Hematopoietic multipotent progenitor cell (in vitro differentiated cells): ENCODE measurements around the gene FMNL2. TPM values are rescaled to one million over a fixed set of nuclear protein-coding genes. Genes with fewer than 3 reads are reported as not detected.

ENCODE experiments used
- DNase-seq, 3 donors: peaks; one replicate each; pipeline ENCODE4 v3.0.0-alpha.2; 2011 to 2015; ENCODE audit warnings: low read depth in 2 of 3, low spot score in 2 of 3
- total RNA-seq: library from RNA; depleted of rRNA; stranded (reverse); fragments of >200 nt; gene quantifications from one replicate; pipeline ENCODE4 v1.2.3, GENCODE V29; 2012

Gene FMNL2
- total RNA-seq, 1 donor: 0.54 TPM

- DNase-seq: no peak
These were observed 65.7 kb downstream of the FMNL2 start for GRCh38 chr2:152400607-152401214.

- DNase-seq: no peak
These were observed 68.1 kb downstream of the FMNL2 start for GRCh38 chr2:152402780-152403759.

- DNase-seq: no peak
These were observed 70.5 kb downstream of the FMNL2 start for GRCh38 chr2:152405206-152406118.

GRCh38 chr2:152406119-152406835 is 71.3 kb downstream of the FMNL2 start:
- no peak for DNase-seq

- DNase-seq: no peak
These were observed 71.8 kb downstream of the FMNL2 start for GRCh38 chr2:152406836-152407161.

- DNase-seq: peak in 2 of 3 donors; percentile 9 to 34
These were observed 72.3 kb downstream of the FMNL2 start for GRCh38 chr2:152407204-152407721.

- DNase-seq: no peak
These were observed 72.8 kb downstream of the FMNL2 start for GRCh38 chr2:152407806-152408205.

GRCh38 chr2:152408254-152408653 is 73.3 kb downstream of the FMNL2 start:
- DNase-seq: no peak

- DNase-seq: no peak
These were observed 74.6 kb downstream of the FMNL2 start for GRCh38 chr2:152409386-152410164.

GRCh38 chr2:152410165-152410597 is 75.2 kb downstream of the FMNL2 start:
- DNase-seq: no peak

- peak in 1 of 3 donors; percentile 5 for DNase-seq
These were observed 76.2 kb downstream of the FMNL2 start for GRCh38 chr2:152411154-152411553.

- no peak for DNase-seq
These were observed 78.5 kb downstream of the FMNL2 start for GRCh38 chr2:152413228-152414030.

- DNase-seq: no peak
These were observed 80.3 kb downstream of the FMNL2 start for GRCh38 chr2:152415231-152415642.

- DNase-seq: no peak
These were observed 80.8 kb downstream of the FMNL2 start for GRCh38 chr2:152415796-152416195.

- DNase-seq: peak in 2 of 3 donors; percentile 42 to 44
These were observed 83.7 kb downstream of the FMNL2 start for GRCh38 chr2:152418688-152419087.

- no peak for DNase-seq
These were observed 85.0 kb downstream of the FMNL2 start for GRCh38 chr2:152419944-152420343.

- DNase-seq: no peak
These were observed 85.4 kb downstream of the FMNL2 start for GRCh38 chr2:152420363-152420762.

GRCh38 chr2:152420936-152421335 is 86.0 kb downstream of the FMNL2 start:
- no peak for DNase-seq
